Choroid plexus epithelial cell (primary cell): ENCODE measurements around the gene BCS1L.
A peak's percentile ranks its signal among the peaks of the same experiment; 100 is the strongest.

ENCODE experiments used
- DNase-seq: peaks from one replicate; pipeline ENCODE4 v3.0.0-alpha.2; 2010; ENCODE audit warnings: low read depth
- H3K4me3 ChIP-seq: 2 replicates; pipeline ENCODE4 v1.5.1; 2011; ENCODE audit warnings: low read depth, mild to moderate bottlenecking, control low read depth, low read length, moderate library complexity
- CTCF ChIP-seq: conservative IDR thresholded peaks from 2 replicates; pipeline ENCODE4 v1.5.1; 2011; ENCODE audit warnings: low read depth, mild to moderate bottlenecking, control low read depth, inconsistent platforms, low read length, moderate library complexity

Gene BCS1L

GRCh38 chr2:218626369-218626768 lies 33.1 kb upstream of the BCS1L start:
- no peak overlapping the region for H3K4me3 ChIP-seq
- DNase-seq: no peak
- TF ChIP-seq CTCF: no peak

GRCh38 chr2:218627939-218628338 lies 31.5 kb upstream of the BCS1L start:
- H3K4me3 ChIP-seq: no peak overlapping the region
- no peak for DNase-seq
- TF ChIP-seq CTCF: no peak

GRCh38 chr2:218631837-218632236 lies 27.6 kb upstream of the BCS1L start:
- DNase-seq: peak; percentile 23
- H3K4me3 ChIP-seq: no peak overlapping the region
- no peak for TF ChIP-seq CTCF

- DNase-seq: no peak
- H3K4me3 ChIP-seq: no peak overlapping the region
- TF ChIP-seq CTCF: no peak
Measured at GRCh38 chr2:218635719-218636118, 23.8 kb upstream of the BCS1L start.

GRCh38 chr2:218638372-218638771 lies 21.1 kb upstream of the BCS1L start:
- TF ChIP-seq CTCF: no peak

GRCh38 chr2:218642121-218642656 lies 17.3 kb upstream of the BCS1L start:
- TF ChIP-seq CTCF: no peak
- no peak overlapping the region for H3K4me3 ChIP-seq
- DNase-seq: no peak

More at GRCh38 chr2:218638372-218638771, 21.1 kb upstream of the BCS1L start:
- no peak for DNase-seq
- H3K4me3 ChIP-seq: no peak overlapping the region

GRCh38 chr2:218642786-218643185 lies 16.7 kb upstream of the BCS1L start:
- DNase-seq: no peak
- no peak overlapping the region for H3K4me3 ChIP-seq
- TF ChIP-seq CTCF: no peak
